Caco-2 (cell line): Measurements from ENCODE around the gene F12. TPM values are rescaled to one million over a fixed set of nuclear protein-coding genes. Genes with fewer than 3 reads are reported as not detected.
A peak's percentile ranks its signal among the peaks of the same experiment; 100 is the strongest.

Source experiments
- BruUV-seq: library from RNA; stranded (reverse); fragments of 400-500 nt; replicated peaks from 2 replicates; lab custom pipeline; 2021; lab: Mats Ljungman, UMichigan
- CTCF ChIA-PET: fragments of 300-600 bp; sonication (Branson Sonifier 250); formaldehyde crosslinking; loops from one replicate; lab custom pipeline; 2022; ENCODE audit warnings: antibody characterized with exemption; lab: Charles Lee
- POLR2A ChIA-PET: fragments of 300-600 bp; sonication (Branson Sonifier 250); formaldehyde crosslinking; loops from one replicate; lab custom pipeline; 2022; ENCODE audit warnings: antibody characterized with exemption; lab: Charles Lee
- DNase-seq, 2 experiments: peaks; one replicate each; pipeline versions ENCODE4 v3.0.0 to v3.0.0-alpha.2; 2020 to 2022
- H3K27me3 ChIP-seq: replicated peaks from 2 replicates; pipeline ENCODE4 v1.6.0; 2011; ENCODE audit warnings: low read length; ENCODE audit not compliant: control insufficient read depth, insufficient read depth
- H3K36me3 ChIP-seq: 2 replicates; pipeline ENCODE4 v1.5.1; 2011; ENCODE audit warnings: low read length; ENCODE audit not compliant: control insufficient read depth, insufficient read depth
- H3K4me1 ChIP-seq: fragments of 250-450 bp; sonication (Bioruptor Pico); 2 replicates; pipeline ENCODE4 v1.5.1; 2020; ENCODE audit warnings: mild to moderate bottlenecking
- H3K4me3 ChIP-seq: 2 replicates; pipeline ENCODE4 v1.5.1; 2011; ENCODE audit warnings: low read depth, mild to moderate bottlenecking, control low read depth, low read length
- H3K9me3 ChIP-seq: fragments of 250-450 bp; sonication (Bioruptor Pico); 2 replicates; pipeline ENCODE4 v1.5.1; 2020; ENCODE audit warnings: mild to moderate bottlenecking, moderate library complexity
- H3K27ac Mint-ChIP-seq: one replicate; pipeline ENCODE4 v1.8.0; 2022; ENCODE audit warnings: mixed read lengths; ENCODE audit not compliant: unreplicated experiment
- H3K27me3 Mint-ChIP-seq: one replicate; pipeline ENCODE4 v1.8.0; 2022; ENCODE audit warnings: mixed read lengths; ENCODE audit not compliant: insufficient read depth, unreplicated experiment
- H3K36me3 Mint-ChIP-seq: one replicate; pipeline ENCODE4 v1.8.0; 2022; ENCODE audit warnings: mild to moderate bottlenecking, mixed read lengths; ENCODE audit not compliant: insufficient read depth, unreplicated experiment
- H3K4me1 Mint-ChIP-seq: one replicate; pipeline ENCODE4 v1.8.0; 2022; ENCODE audit warnings: low read depth, mixed read lengths; ENCODE audit not compliant: unreplicated experiment
- H3K4me3 Mint-ChIP-seq: one replicate; pipeline ENCODE4 v1.8.0; 2022; ENCODE audit warnings: mild to moderate bottlenecking, moderate library complexity, mixed read lengths; ENCODE audit not compliant: unreplicated experiment
- H3K9me3 Mint-ChIP-seq: one replicate; pipeline ENCODE4 v1.8.0; 2022; ENCODE audit warnings: mixed read lengths; ENCODE audit not compliant: unreplicated experiment
- intact Hi-C: fragments of 100-400 bp; cut with micrococcal nuclease; formaldehyde crosslinking; loops from one replicate; pipeline ENCODE4 v1.10.0; 2022; ENCODE audit not compliant: unreplicated experiment
- total RNA-seq: library from RNA; stranded (reverse); gene quantifications from 2 replicates; pipeline ENCODE4 v1.2.3, GENCODE V29; 2022
- TF ChIP-seq, protein P1 (sequence below), 2 experiments: fragments of 200-600 bp in 1 of 2; IDR thresholded peaks; 1 replicate in 1 of 2; 2 replicates in 1 of 2; pipeline versions ENCODE4 v1.5.1 to v1.8.0; 2011 to 2022; ENCODE audit warnings: antibody characterized with exemption in 1 of 2, control low read depth in 1 of 2, inconsistent platforms in 1 of 2, low read depth in 1 of 2, low read length in 1 of 2, mild to moderate bottlenecking in 1 of 2, moderate library complexity in 1 of 2; ENCODE audit not compliant: insufficient read depth in 1 of 2, severe bottlenecking in 1 of 2, unreplicated experiment in 1 of 2

F12 gene
- total RNA-seq, 1 experiment from 2014 or later: 13.3 TPM

DNA sequence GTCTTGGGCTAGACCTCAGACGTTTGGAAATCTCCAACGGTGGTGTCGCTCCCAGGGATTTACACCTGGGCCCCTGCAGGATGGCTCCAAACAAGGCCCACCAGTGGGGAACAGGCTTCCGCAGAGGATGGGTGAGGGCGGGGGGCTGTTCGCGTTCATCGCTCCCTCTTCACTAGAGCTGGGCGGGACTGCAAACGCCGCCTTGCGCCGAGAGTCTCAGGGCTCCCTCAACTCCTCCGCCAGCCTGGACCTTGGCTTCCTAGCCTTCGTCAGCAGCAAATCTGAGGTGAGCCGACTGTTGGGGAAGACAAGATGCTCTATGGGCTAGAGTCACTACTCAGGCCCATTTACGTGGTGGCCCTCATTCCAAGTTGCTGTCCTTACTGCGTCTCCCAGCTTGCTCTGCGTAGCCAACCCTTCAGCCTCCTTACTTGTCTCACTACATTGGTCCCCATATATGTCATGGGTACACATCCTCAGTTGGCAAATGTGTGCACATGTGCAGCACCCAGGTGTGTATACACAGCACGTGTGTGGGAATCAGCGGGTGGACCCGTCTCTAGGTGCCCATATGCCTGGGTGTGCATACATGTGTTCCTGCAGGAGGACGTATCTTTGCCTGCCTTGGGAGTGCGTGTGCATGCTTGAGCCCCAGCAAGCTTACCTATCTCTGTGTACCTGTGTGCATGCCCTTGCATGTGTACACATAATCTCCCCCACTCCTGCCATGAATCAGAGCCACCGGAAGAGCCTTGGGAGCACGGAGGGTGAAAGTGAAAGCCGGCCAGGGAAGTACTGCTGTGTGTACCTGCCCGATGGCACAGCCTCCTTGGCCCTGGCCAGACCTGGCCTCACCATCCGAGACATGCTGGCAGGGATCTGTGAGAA is 41.1 kb downstream of the F12 start:
- no peaks in the 10 kb centered on the region for H3K36me3 Mint-ChIP-seq
- POLR2A ChIA-PET: interaction anchor here (0.7 to 2.6 kb wide), 2 partner anchors 11 to 16 kb away, joined by 3 to 22 read pairs; partner anchors contain the start of gene LMAN2
- H3K4me3 ChIP-seq: no peak overlapping the region
- no TSS peak for BruUV-seq
- H3K27me3 Mint-ChIP-seq: no peaks in the 10 kb centered on the region
- no peaks in the 10 kb centered on the region; the same call in 1 of the 2 replicates for H3K36me3 ChIP-seq
- no peaks in the 10 kb centered on the region for H3K9me3 Mint-ChIP-seq
- no peak for DNase-seq
- intact Hi-C loops: no loop called here
- no peak overlapping the region for H3K27ac Mint-ChIP-seq
- no peaks in the 10 kb centered on the region for H3K9me3 ChIP-seq
- peaks cover 15% of the 10 kb centered on the region for H3K4me1 Mint-ChIP-seq
- TF ChIP-seq, protein P1, sequence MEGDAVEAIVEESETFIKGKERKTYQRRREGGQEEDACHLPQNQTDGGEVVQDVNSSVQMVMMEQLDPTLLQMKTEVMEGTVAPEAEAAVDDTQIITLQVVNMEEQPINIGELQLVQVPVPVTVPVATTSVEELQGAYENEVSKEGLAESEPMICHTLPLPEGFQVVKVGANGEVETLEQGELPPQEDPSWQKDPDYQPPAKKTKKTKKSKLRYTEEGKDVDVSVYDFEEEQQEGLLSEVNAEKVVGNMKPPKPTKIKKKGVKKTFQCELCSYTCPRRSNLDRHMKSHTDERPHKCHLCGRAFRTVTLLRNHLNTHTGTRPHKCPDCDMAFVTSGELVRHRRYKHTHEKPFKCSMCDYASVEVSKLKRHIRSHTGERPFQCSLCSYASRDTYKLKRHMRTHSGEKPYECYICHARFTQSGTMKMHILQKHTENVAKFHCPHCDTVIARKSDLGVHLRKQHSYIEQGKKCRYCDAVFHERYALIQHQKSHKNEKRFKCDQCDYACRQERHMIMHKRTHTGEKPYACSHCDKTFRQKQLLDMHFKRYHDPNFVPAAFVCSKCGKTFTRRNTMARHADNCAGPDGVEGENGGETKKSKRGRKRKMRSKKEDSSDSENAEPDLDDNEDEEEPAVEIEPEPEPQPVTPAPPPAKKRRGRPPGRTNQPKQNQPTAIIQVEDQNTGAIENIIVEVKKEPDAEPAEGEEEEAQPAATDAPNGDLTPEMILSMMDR (IDR thresholded peaks at IDR 0.05; ENCODE audit: insufficient read depth in 1 of 2, low read depth in 1 of 2, low read length in 1 of 2, severe bottlenecking in 1 of 2, unreplicated experiment in 1 of 2): no peak
- H3K4me3 Mint-ChIP-seq: no peak overlapping the region
- CTCF ChIA-PET: interaction anchor here (0.7 to 2.7 kb wide), 12 partner anchors 10 to 129 kb away, joined by 3 to 31 read pairs (median 6); partner anchors contain the start of genes GRK6, LMAN2 and PDLIM7
- H3K4me1 ChIP-seq: peaks cover 22% of the 10 kb centered on the region
- no peaks in the 10 kb centered on the region for H3K27me3 ChIP-seq

DNA sequence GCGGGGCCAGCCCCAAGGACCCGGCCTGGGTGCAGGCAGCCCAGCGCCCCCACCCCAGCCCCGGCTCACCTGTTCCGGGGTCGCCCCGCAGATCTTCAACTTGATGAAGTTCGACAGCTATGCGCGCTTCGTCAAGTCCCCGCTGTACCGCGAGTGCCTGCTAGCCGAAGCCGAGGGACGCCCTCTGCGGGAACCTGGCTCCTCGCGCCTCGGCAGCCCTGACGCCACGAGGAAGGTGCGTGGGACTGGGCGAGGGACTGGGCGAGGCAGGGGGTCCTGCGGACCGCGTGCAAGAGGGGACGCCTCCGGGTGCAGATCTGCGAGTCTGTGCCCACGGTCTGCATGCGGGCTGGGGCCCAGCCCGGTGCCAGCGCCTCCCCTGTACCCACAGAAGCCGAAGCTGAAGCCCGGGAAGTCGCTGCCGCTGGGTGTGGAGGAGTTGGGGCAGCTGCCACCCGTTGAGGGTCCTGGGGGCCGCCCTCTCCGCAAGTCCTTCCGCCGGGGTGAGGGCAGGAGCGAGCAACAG is 42.0 kb downstream of the F12 start:
- Mint-ChIP-seq H3K4me3 (peak overlapping the region; percentile 70), H3K27ac (no peak overlapping the region), H3K27me3 (no peaks in the 10 kb centered on the region), H3K36me3 (no peaks in the 10 kb centered on the region), H3K9me3 (no peaks in the 10 kb centered on the region), H3K4me1 (peaks cover 22% of the 10 kb centered on the region)
- intact Hi-C loops: no loop called here
- TF ChIP-seq, protein P1 (IDR thresholded peaks at IDR 0.05; ENCODE audit: insufficient read depth in 1 of 2, low read depth in 1 of 2, low read length in 1 of 2, severe bottlenecking in 1 of 2, unreplicated experiment in 1 of 2): no peak
- Histone ChIP-seq H3K4me3 (no peak overlapping the region), H3K36me3 (no peaks in the 10 kb centered on the region; the same call in 1 of the 2 replicates), H3K27me3 (no peaks in the 10 kb centered on the region), H3K4me1 (peaks cover 21% of the 10 kb centered on the region), H3K9me3 (no peaks in the 10 kb centered on the region)
- ChIA-PET POLR2A (interaction anchor here (1.9 kb wide), 1 partner anchor 16 kb away, joined by 5 read pairs; the partner anchor contains the start of gene LMAN2), CTCF (interaction anchor here (1.0 kb wide), 1 partner anchor 12 kb away, joined by 4 read pairs; no protein-coding TSS in a partner anchor)
- no peak for DNase-seq
- BruUV-seq: no TSS peak
